SK-N-MC (cell line): ENCODE measurements around the gene RHOG.

Source experiments
- EZH2 ChIP-seq: fragments of 200-600 bp; sonication (generic); IDR thresholded peaks from one replicate; pipeline ENCODE4 v1.6.1; 2017; ENCODE audit warnings: antibody characterized with exemption
- FOXP2 ChIP-seq: optimal IDR thresholded peaks from 2 replicates; pipeline ENCODE3; 2011; ENCODE audit warnings: mild to moderate bottlenecking, moderate library complexity; ENCODE audit not compliant: insufficient read depth; ENCODE audit errors: extremely low read length, control extremely low read depth
- POLR2AphosphoS5 ChIP-seq: IDR thresholded peaks from 2 replicates; pipeline ENCODE4 v1.6.1; 2012; ENCODE audit warnings: mild to moderate bottlenecking, low read depth, low read length, borderline replicate concordance

DNA sequence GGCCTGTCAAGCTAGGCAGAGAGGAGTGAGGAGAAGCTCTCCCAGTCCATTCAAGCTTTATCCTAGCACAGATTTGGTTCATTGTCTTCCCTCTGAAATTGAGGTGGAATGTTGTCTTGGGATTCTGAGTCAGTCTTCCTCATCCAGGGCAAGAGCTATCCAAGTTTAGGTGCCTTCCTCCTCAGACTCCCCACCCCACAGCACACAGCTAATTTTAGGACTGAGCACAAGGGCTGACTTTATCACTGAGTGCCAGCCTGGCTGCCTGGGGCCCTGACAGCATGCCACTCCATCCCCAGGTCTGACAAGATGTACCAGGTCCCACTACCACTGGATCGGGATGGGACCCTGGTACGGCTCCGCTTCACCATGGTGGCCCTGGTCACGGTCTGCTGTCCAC lies 29.8 kb downstream of the RHOG start:
- TF ChIP-seq POLR2AphosphoS5 = no peak
- no peak for TF ChIP-seq EZH2
- TF ChIP-seq FOXP2 = no peak
